NCI-H146 treated with DMSO at 0.1 percent for 48 hours (cell line): ENCODE measurements around the gene SLC35A1.
"Not testable (repeated sequence)": the region's sequence is repeated elsewhere in the genome, so short reads cannot be mapped to it uniquely, and the experiment has no call there.

Source experiments
- DNase-seq: peaks from one replicate; lab custom pipeline; 2025; ENCODE audit not compliant: unreplicated experiment; lab: John Stamatoyannopoulos, UW

SLC35A1 gene

GRCh38 chr6:87472525-87473418 lies at the start of gene SLC35A1:
Gene SLC35A1 (plus strand): TSS chr6:87472974. CDS start chr6:87473004, 30 bp downstream.
- DNase-seq: peak; percentile 76

GRCh38 chr6:87426789-87427188 lies 46.0 kb upstream of the SLC35A1 start:
- DNase-seq: no peak

GRCh38 chr6:87430499-87430898 lies 42.3 kb upstream of the SLC35A1 start:
- no peak for DNase-seq

GRCh38 chr6:87431263-87431662 lies 41.5 kb upstream of the SLC35A1 start:
- DNase-seq: no peak

- no peak for DNase-seq
Measured at GRCh38 chr6:87436435-87436834, 36.3 kb upstream of the SLC35A1 start.

- no peak for DNase-seq
Measured at GRCh38 chr6:87441711-87442110, 31.1 kb upstream of the SLC35A1 start.

- DNase-seq: no peak
Measured at GRCh38 chr6:87444362-87444761, 28.4 kb upstream of the SLC35A1 start.

- no peak for DNase-seq
Measured at GRCh38 chr6:87465051-87465450, 7.7 kb upstream of the SLC35A1 start.

GRCh38 chr6:87473419-87473903 lies 687 bp downstream of the SLC35A1 start:
- no peak for DNase-seq

GRCh38 chr6:87481931-87482330 lies 9.2 kb downstream of the SLC35A1 start:
- DNase-seq: no peak

GRCh38 chr6:87482366-87482765 lies 9.6 kb downstream of the SLC35A1 start:
- no peak for DNase-seq

- no peak for DNase-seq
Measured at GRCh38 chr6:87483929-87484328, 11.2 kb downstream of the SLC35A1 start.

GRCh38 chr6:87484491-87484890 lies 11.7 kb downstream of the SLC35A1 start:
- DNase-seq: no peak

GRCh38 chr6:87487555-87487954 lies 14.8 kb downstream of the SLC35A1 start:
- DNase-seq: no peak

- not testable (repeated sequence) for DNase-seq
Measured at GRCh38 chr6:87489326-87489725, 16.6 kb downstream of the SLC35A1 start.

- no peak for DNase-seq
Measured at GRCh38 chr6:87494761-87495422, 22.1 kb downstream of the SLC35A1 start.

- no peak for DNase-seq
Measured at GRCh38 chr6:87498048-87498447, 25.3 kb downstream of the SLC35A1 start.

GRCh38 chr6:87501809-87502572 lies 29.2 kb downstream of the SLC35A1 start:
- DNase-seq: no peak

GRCh38 chr6:87504441-87504840 lies 31.7 kb downstream of the SLC35A1 start:
- DNase-seq: no peak

GRCh38 chr6:87514831-87515230 lies 42.1 kb downstream of the SLC35A1 start:
- no peak for DNase-seq

GRCh38 chr6:87518453-87518852 lies 45.7 kb downstream of the SLC35A1 start:
- no peak for DNase-seq
